Measurements from ENCODE around the gene AZI2. TPM values are rescaled to one million over a fixed set of nuclear protein-coding genes. Genes with fewer than 3 reads are reported as not detected.

AZI2 gene
- total and polyA plus RNA-seq, 2 experiments from 2014 or later = 24.5 to 28.6 TPM

GRCh38 chr3:28273837-28274236, 74.8 kb downstream of the AZI2 start:
- Histone ChIP-seq H3K27ac (ENCODE audit: low read depth) (no peak overlapping the region), H4K20me1 (replicated peaks; ENCODE audit: insufficient read depth) (no peaks in the 10 kb centered on the region)

More at GRCh38 chr3:28273837-28274236, 74.8 kb downstream of the AZI2 start:
- no peak for TF ChIP-seq REST (IDR thresholded peaks at IDR 0.05; ENCODE audit: unreplicated experiment)
- no peak for TF ChIP-seq POLR2AphosphoS5 (IDR thresholded peaks at IDR 0.05; ENCODE audit: low read depth)
- no peak for TF ChIP-seq ZNF331 (CRISPR knock-in tag; IDR thresholded peaks at IDR 0.05; ENCODE audit: low read depth)
- TF ChIP-seq STAT1 (IDR thresholded peaks at IDR 0.05; ENCODE audit: unreplicated experiment) = no peak
- no peak for TF ChIP-seq EZH2 (IDR thresholded peaks at IDR 0.05; ENCODE audit: low read depth, unreplicated experiment)
- TF ChIP-seq CREB1 (CRISPR knock-in tag; IDR thresholded peaks at IDR 0.05; ENCODE audit: low read depth) = no peak
- no peak for TF ChIP-seq ZNF462 (CRISPR knock-in tag; IDR thresholded peaks at IDR 0.05)
- TF ChIP-seq ZNF114 (CRISPR knock-in tag; IDR thresholded peaks at IDR 0.05) = no peak
- ATAC-seq (no peak), DNase-seq (ENCODE audit: low spot score) (no peak)
- Mint-ChIP-seq H3K4me3 (no peak overlapping the region), H3K9me3 (peaks cover 31% of the 10 kb centered on the region), H3K4me1 (peaks cover under 1% of the 10 kb centered on the region; the same call in 1 of the 3 replicates), H3K36me3 (ENCODE audit: low read depth) (peaks cover 59% of the 10 kb centered on the region), H3K27ac (no peak overlapping the region), H3K27me3 (ENCODE audit: insufficient read depth, low read depth, poor library complexity) (no peaks in the 10 kb centered on the region)
- no peaks in the 10 kb centered on the region for H3F3A ChIP-seq (replicated peaks; ENCODE audit: low read depth)
- no peak overlapping the region for H3K4me2 ChIP-seq
- H3K27me3 ChIP-seq (ENCODE audit: insufficient read depth) = no peaks in the 10 kb centered on the region
- H3K9me2 ChIP-seq (ENCODE audit: insufficient read depth) = peaks cover 3% of the 10 kb centered on the region; the same call in 1 of the 2 replicates
- H3K4me1 ChIP-seq (ENCODE audit: insufficient read depth) = no peaks in the 10 kb centered on the region
- H3K79me2 ChIP-seq (replicated peaks; ENCODE audit: insufficient read depth) = peaks cover 14% of the 10 kb centered on the region
- H3K4me3 ChIP-seq = no peak overlapping the region
- no peak overlapping the region for H2AFZ ChIP-seq
- no peaks in the 10 kb centered on the region; the same call in 1 of the 2 replicates for H3K36me3 ChIP-seq (ENCODE audit: insufficient read depth)

Other genes with a start within 250 kb of the AZI2 start
- gene CMC1, start 107.2 kb downstream of the AZI2 start, total RNA-seq (2014; rRNA removed; shearing (Covaris generic)) = 9.2 and 16.1 TPM in 2 replicates
- gene CMC1, start 107.2 kb downstream of the AZI2 start, polyA plus RNA-seq (2016; fragmentation: Nextera tagmentation; extraction: Ambion mirVana) = 144 and 146 TPM in 2 replicates
- gene ZCWPW2, start 103 bp downstream of the AZI2 start, total RNA-seq (2014; rRNA removed; shearing (Covaris generic)) = not detected in 2 replicates
- 0.55 and 0.78 TPM in 2 replicates for gene ZCWPW2, start 103 bp downstream of the AZI2 start, polyA plus RNA-seq (2016; fragmentation: Nextera tagmentation; extraction: Ambion mirVana)

Data from GM23338 (cell line).